GM21367 (cell line): Measurements from ENCODE around the gene PEA15.

Experiments used
- ATAC-seq: cut with Tn5 transposase; IDR thresholded peaks from one replicate; pipeline ENCODE4 v1.9.1; 2021; ENCODE audit not compliant: unreplicated experiment

Gene PEA15

GRCh38 chr1:160236806-160237205, 31.6 kb downstream of the PEA15 start:
- no peak for ATAC-seq

- ATAC-seq: no peak
Measured at GRCh38 chr1:160237558-160237957, 32.4 kb downstream of the PEA15 start.

GRCh38 chr1:160238408-160238807, 33.2 kb downstream of the PEA15 start:
- no peak for ATAC-seq

GRCh38 chr1:160239582-160240299, 34.6 kb downstream of the PEA15 start:
- no peak for ATAC-seq

- no peak for ATAC-seq
Measured at GRCh38 chr1:160243767-160244166, 38.6 kb downstream of the PEA15 start.

GRCh38 chr1:160244209-160244608, 39.0 kb downstream of the PEA15 start:
- ATAC-seq: no peak

- ATAC-seq: no peak
Measured at GRCh38 chr1:160245434-160245833, 40.2 kb downstream of the PEA15 start.

- no peak for ATAC-seq
Measured at GRCh38 chr1:160247053-160247452, 41.9 kb downstream of the PEA15 start.

GRCh38 chr1:160251011-160251410, 45.8 kb downstream of the PEA15 start:
- no peak for ATAC-seq

- no peak for ATAC-seq
Measured at GRCh38 chr1:160251687-160252526, 46.7 kb downstream of the PEA15 start.

- no peak for ATAC-seq
Measured at GRCh38 chr1:160255781-160256300, 50.7 kb downstream of the PEA15 start.

GRCh38 chr1:160256396-160257046, 51.3 kb downstream of the PEA15 start:
- ATAC-seq: no peak

- ATAC-seq: no peak
Measured at GRCh38 chr1:160257411-160258015, 52.3 kb downstream of the PEA15 start.

GRCh38 chr1:160258177-160258798, 53.1 kb downstream of the PEA15 start:
- ATAC-seq: no peak

- no peak for ATAC-seq
Measured at GRCh38 chr1:160260406-160261382, 55.5 kb downstream of the PEA15 start.

- no peak for ATAC-seq
Measured at GRCh38 chr1:160261556-160261892, 56.3 kb downstream of the PEA15 start.

GRCh38 chr1:160261893-160262794, 57.0 kb downstream of the PEA15 start, which contains the start of gene DCAF8:
TSS of gene DCAF8 (minus strand) at chr1:160262549. CDS start at chr1:160244008, 18,541 bp downstream.
- ATAC-seq: peak; percentile 74

- no peak for ATAC-seq
Measured at GRCh38 chr1:160264795-160265307, 59.7 kb downstream of the PEA15 start.
